GM23338 (cell line): ENCODE measurements around the gene GFOD1. TPM values are rescaled to one million over a fixed set of nuclear protein-coding genes. Genes with fewer than 3 reads are reported as not detected.

Source experiments
- ATAC-seq: fragments of 200-7000 bp; cut with Tn5 transposase; 3 replicates; pipeline ENCODE4 v1.9.1; 2020
- DNase-seq: peaks from one replicate; pipeline ENCODE4 v3.0.0-alpha.2; 2015; ENCODE audit warnings: low spot score
- H2AFZ ChIP-seq: fragments of 200-600 bp; sonication (generic); 2 replicates; pipeline ENCODE4 v1.8.0; 2016; ENCODE audit warnings: antibody characterized with exemption, mild to moderate bottlenecking, moderate library complexity
- H3F3A ChIP-seq: fragments of 200-600 bp; sonication (generic); replicated peaks from 2 replicates; pipeline ENCODE4 v1.8.0; 2017; ENCODE audit warnings: antibody characterized with exemption, mixed run types, low read depth
- H3K27ac ChIP-seq: fragments of 200-600 bp; sonication (generic); 2 replicates; pipeline ENCODE4 v1.6.1; 2016; ENCODE audit warnings: low read depth
- H3K27me3 ChIP-seq: fragments of 200-600 bp; sonication (generic); 2 replicates; pipeline ENCODE4 v1.8.0; 2016; ENCODE audit warnings: mild to moderate bottlenecking, mixed run types, moderate library complexity; ENCODE audit not compliant: insufficient read depth
- H3K36me3 ChIP-seq: fragments of 200-600 bp; sonication (generic); 2 replicates; pipeline ENCODE4 v1.8.0; 2016; ENCODE audit warnings: mild to moderate bottlenecking; ENCODE audit not compliant: insufficient read depth
- H3K4me1 ChIP-seq: fragments of 200-600 bp; sonication (generic); 2 replicates; pipeline ENCODE4 v1.8.0; 2016; ENCODE audit warnings: mild to moderate bottlenecking, moderate library complexity; ENCODE audit not compliant: insufficient read depth
- H3K4me2 ChIP-seq: fragments of 200-600 bp; sonication (generic); 2 replicates; pipeline ENCODE4 v1.7.1; 2017; ENCODE audit warnings: mixed run types
- H3K4me3 ChIP-seq: fragments of 200-600 bp; sonication (generic); 2 replicates; pipeline ENCODE4 v1.6.1; 2016; ENCODE audit warnings: mixed run types
- H3K79me2 ChIP-seq: fragments of 200-600 bp; sonication (generic); replicated peaks from 2 replicates; pipeline ENCODE4 v1.8.0; 2017; ENCODE audit warnings: mild to moderate bottlenecking; ENCODE audit not compliant: insufficient read depth
- H3K9me2 ChIP-seq: fragments of 200-600 bp; sonication (generic); 2 replicates; pipeline ENCODE4 v1.8.0; 2017; ENCODE audit not compliant: insufficient read depth
- H4K20me1 ChIP-seq: fragments of 200-600 bp; sonication (generic); replicated peaks from 2 replicates; pipeline ENCODE4 v1.8.0; 2017; ENCODE audit warnings: mild to moderate bottlenecking; ENCODE audit not compliant: insufficient read depth
- H3K27ac Mint-ChIP-seq: 2 replicates; pipeline ENCODE4 v1.8.0; 2020; ENCODE audit warnings: inconsistent platforms, mild to moderate bottlenecking, moderate library complexity, mixed read lengths
- H3K27me3 Mint-ChIP-seq: 3 replicates; pipeline ENCODE4 v1.8.0; 2022; ENCODE audit warnings: low read depth, mild to moderate bottlenecking, moderate library complexity, mixed read lengths, inconsistent platforms; ENCODE audit not compliant: insufficient read depth, poor library complexity
- H3K36me3 Mint-ChIP-seq: 3 replicates; pipeline ENCODE4 v1.8.0; 2021; ENCODE audit warnings: low read depth, mild to moderate bottlenecking, inconsistent platforms, moderate library complexity, mixed read lengths
- H3K4me1 Mint-ChIP-seq: 3 replicates; pipeline ENCODE4 v1.8.0; 2020; ENCODE audit warnings: mild to moderate bottlenecking, inconsistent platforms, mixed read lengths
- H3K4me3 Mint-ChIP-seq: 3 replicates; pipeline ENCODE4 v1.8.0; 2021; ENCODE audit warnings: moderate library complexity, mild to moderate bottlenecking, inconsistent platforms, mixed read lengths
- H3K9me3 Mint-ChIP-seq: 3 replicates; pipeline ENCODE4 v1.8.0; 2020; ENCODE audit warnings: moderate library complexity, mild to moderate bottlenecking, inconsistent platforms, mixed read lengths
- CREB1 ChIP-seq: fragments of 250-450 bp; sonication (Bioruptor Pico); IDR thresholded peaks from 2 replicates; pipeline ENCODE4 v1.5.0; 2020; ENCODE audit warnings: low read depth, mild to moderate bottlenecking, moderate library complexity
- CTCF ChIP-seq, 2 experiments: fragments of 200-600 bp in 1 of 2; sonication (generic) in 1 of 2; conservative IDR thresholded peaks; 2 replicates each; pipeline versions ENCODE4 v1.5.1 to v1.6.1; 2016 to 2017; ENCODE audit warnings: antibody characterized with exemption in 2 of 2, low read depth in 2 of 2, mild to moderate bottlenecking in 2 of 2, moderate library complexity in 1 of 2
- EZH2 ChIP-seq: fragments of 200-600 bp; sonication (generic); IDR thresholded peaks from one replicate; pipeline ENCODE4 v1.8.0; 2017; ENCODE audit warnings: antibody characterized with exemption, mild to moderate bottlenecking, low read depth; ENCODE audit not compliant: unreplicated experiment
- JUNB ChIP-seq: IDR thresholded peaks from one replicate; pipeline ENCODE4 v1.6.1; 2016; ENCODE audit warnings: antibody characterized with exemption; ENCODE audit not compliant: unreplicated experiment
- NANOG ChIP-seq: IDR thresholded peaks from 2 replicates; pipeline ENCODE4 v1.6.1; 2016; ENCODE audit warnings: antibody characterized with exemption, borderline replicate concordance
- ZNF331 ChIP-seq: fragments of 250-450 bp; sonication (Bioruptor Pico); IDR thresholded peaks from 2 replicates; pipeline ENCODE4 v1.5.0; 2020; ENCODE audit warnings: low read depth, mild to moderate bottlenecking, moderate library complexity
- polyA plus RNA-seq: library from polyadenylated mRNA; unstranded; fragments of >200 nt; fragmentation: Nextera tagmentation; extraction: Ambion mirVana; gene quantifications from 2 replicates; pipeline ENCODE4 v1.2.1, GENCODE V29; 2016
- total RNA-seq: library from RNA; depleted of rRNA; stranded (reverse); fragments of >200 nt; shearing (Covaris generic); gene quantifications from 2 replicates; pipeline ENCODE4 v1.2.3, GENCODE V29; 2014
- TF ChIP-seq, protein P1 (sequence below): fragments of 250-450 bp; sonication (Bioruptor Pico); IDR thresholded peaks from 2 replicates; pipeline ENCODE4 v1.5.0; 2020; ENCODE audit warnings: mild to moderate bottlenecking, moderate library complexity
- TF ChIP-seq, protein P2 (sequence below): IDR thresholded peaks from 2 replicates; pipeline ENCODE4 v1.6.1; 2016; ENCODE audit warnings: antibody characterized with exemption
- TF ChIP-seq, protein P3 (sequence below): IDR thresholded peaks from one replicate; pipeline ENCODE4 v1.6.1; 2018; ENCODE audit warnings: antibody characterized with exemption; ENCODE audit not compliant: unreplicated experiment

GFOD1 gene
- total and polyA plus RNA-seq, 2 experiments from 2014 or later = 4.9 to 12.8 TPM

GRCh38 chr6:13373488-13373886 lies 113.9 kb downstream of the GFOD1 start:
- Mint-ChIP-seq H3K4me1 (peaks cover 12% of the 10 kb centered on the region; the same call in 2 of the 3 replicates), H3K27ac (no peak overlapping the region), H3K4me3 (no peak overlapping the region), H3K36me3 (no peaks in the 10 kb centered on the region; the same call in 2 of the 3 replicates), H3K9me3 (no peaks in the 10 kb centered on the region), H3K27me3 (peaks cover 7% of the 10 kb centered on the region)
- Histone ChIP-seq H3K4me3 (no peak overlapping the region), H4K20me1 (no peaks in the 10 kb centered on the region), H3F3A (no peaks in the 10 kb centered on the region), H3K36me3 (no peaks in the 10 kb centered on the region; the same call in 1 of the 2 replicates), H3K4me2 (no peak overlapping the region), H3K27ac (no peak overlapping the region), H3K9me2 (peaks cover 6% of the 10 kb centered on the region; the same call in 1 of the 2 replicates), H3K79me2 (no peaks in the 10 kb centered on the region), H3K4me1 (no peaks in the 10 kb centered on the region), H2AFZ (no peak overlapping the region), H3K27me3 (no peaks in the 10 kb centered on the region)
- no peak for DNase-seq
- ATAC-seq = no peak
- TF ChIP-seq, protein P1, sequence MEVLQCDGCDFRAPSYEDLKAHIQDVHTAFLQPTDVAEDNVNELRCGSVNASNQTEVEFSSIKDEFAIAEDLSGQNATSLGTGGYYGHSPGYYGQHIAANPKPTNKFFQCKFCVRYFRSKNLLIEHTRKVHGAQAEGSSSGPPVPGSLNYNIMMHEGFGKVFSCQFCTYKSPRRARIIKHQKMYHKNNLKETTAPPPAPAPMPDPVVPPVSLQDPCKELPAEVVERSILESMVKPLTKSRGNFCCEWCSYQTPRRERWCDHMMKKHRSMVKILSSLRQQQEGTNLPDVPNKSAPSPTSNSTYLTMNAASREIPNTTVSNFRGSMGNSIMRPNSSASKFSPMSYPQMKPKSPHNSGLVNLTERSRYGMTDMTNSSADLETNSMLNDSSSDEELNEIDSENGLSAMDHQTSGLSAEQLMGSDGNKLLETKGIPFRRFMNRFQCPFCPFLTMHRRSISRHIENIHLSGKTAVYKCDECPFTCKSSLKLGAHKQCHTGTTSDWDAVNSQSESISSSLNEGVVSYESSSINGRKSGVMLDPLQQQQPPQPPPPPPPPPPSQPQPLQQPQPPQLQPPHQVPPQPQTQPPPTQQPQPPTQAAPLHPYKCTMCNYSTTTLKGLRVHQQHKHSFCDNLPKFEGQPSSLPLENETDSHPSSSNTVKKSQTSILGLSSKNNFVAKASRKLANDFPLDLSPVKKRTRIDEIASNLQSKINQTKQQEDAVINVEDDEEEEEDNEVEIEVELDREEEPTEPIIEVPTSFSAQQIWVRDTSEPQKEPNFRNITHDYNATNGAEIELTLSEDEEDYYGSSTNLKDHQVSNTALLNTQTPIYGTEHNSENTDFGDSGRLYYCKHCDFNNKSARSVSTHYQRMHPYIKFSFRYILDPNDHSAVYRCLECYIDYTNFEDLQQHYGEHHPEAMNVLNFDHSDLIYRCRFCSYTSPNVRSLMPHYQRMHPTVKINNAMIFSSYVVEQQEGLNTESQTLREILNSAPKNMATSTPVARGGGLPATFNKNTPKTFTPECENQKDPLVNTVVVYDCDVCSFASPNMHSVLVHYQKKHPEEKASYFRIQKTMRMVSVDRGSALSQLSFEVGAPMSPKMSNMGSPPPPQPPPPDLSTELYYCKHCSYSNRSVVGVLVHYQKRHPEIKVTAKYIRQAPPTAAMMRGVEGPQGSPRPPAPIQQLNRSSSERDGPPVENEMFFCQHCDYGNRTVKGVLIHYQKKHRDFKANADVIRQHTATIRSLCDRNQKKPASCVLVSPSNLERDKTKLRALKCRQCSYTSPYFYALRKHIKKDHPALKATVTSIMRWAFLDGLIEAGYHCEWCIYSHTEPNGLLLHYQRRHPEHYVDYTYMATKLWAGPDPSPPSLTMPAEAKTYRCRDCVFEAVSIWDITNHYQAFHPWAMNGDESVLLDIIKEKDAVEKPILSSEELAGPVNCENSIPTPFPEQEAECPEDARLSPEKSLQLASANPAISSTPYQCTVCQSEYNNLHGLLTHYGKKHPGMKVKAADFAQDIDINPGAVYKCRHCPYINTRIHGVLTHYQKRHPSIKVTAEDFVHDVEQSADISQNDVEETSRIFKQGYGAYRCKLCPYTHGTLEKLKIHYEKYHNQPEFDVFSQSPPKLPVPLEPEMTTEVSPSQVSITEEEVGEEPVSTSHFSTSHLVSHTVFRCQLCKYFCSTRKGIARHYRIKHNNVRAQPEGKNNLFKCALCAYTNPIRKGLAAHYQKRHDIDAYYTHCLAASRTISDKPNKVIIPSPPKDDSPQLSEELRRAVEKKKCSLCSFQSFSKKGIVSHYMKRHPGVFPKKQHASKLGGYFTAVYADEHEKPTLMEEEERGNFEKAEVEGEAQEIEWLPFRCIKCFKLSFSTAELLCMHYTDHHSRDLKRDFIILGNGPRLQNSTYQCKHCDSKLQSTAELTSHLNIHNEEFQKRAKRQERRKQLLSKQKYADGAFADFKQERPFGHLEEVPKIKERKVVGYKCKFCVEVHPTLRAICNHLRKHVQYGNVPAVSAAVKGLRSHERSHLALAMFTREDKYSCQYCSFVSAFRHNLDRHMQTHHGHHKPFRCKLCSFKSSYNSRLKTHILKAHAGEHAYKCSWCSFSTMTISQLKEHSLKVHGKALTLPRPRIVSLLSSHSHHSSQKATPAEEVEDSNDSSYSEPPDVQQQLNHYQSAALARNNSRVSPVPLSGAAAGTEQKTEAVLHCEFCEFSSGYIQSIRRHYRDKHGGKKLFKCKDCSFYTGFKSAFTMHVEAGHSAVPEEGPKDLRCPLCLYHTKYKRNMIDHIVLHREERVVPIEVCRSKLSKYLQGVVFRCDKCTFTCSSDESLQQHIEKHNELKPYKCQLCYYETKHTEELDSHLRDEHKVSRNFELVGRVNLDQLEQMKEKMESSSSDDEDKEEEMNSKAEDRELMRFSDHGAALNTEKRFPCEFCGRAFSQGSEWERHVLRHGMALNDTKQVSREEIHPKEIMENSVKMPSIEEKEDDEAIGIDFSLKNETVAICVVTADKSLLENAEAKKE (CRISPR knock-in tag) = no peak
- TF ChIP-seq CTCF (conservative IDR thresholded peaks at IDR 0.05; ENCODE audit: low read depth in 2 of 2) (no peak), EZH2 (no peak), JUNB (no peak), CREB1 (CRISPR knock-in tag) (no peak), ZNF331 (CRISPR knock-in tag) (no peak), NANOG (no peak)
- TF ChIP-seq, protein P2, sequence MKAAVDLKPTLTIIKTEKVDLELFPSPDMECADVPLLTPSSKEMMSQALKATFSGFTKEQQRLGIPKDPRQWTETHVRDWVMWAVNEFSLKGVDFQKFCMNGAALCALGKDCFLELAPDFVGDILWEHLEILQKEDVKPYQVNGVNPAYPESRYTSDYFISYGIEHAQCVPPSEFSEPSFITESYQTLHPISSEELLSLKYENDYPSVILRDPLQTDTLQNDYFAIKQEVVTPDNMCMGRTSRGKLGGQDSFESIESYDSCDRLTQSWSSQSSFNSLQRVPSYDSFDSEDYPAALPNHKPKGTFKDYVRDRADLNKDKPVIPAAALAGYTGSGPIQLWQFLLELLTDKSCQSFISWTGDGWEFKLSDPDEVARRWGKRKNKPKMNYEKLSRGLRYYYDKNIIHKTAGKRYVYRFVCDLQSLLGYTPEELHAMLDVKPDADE = no peak
- TF ChIP-seq, protein P3, sequence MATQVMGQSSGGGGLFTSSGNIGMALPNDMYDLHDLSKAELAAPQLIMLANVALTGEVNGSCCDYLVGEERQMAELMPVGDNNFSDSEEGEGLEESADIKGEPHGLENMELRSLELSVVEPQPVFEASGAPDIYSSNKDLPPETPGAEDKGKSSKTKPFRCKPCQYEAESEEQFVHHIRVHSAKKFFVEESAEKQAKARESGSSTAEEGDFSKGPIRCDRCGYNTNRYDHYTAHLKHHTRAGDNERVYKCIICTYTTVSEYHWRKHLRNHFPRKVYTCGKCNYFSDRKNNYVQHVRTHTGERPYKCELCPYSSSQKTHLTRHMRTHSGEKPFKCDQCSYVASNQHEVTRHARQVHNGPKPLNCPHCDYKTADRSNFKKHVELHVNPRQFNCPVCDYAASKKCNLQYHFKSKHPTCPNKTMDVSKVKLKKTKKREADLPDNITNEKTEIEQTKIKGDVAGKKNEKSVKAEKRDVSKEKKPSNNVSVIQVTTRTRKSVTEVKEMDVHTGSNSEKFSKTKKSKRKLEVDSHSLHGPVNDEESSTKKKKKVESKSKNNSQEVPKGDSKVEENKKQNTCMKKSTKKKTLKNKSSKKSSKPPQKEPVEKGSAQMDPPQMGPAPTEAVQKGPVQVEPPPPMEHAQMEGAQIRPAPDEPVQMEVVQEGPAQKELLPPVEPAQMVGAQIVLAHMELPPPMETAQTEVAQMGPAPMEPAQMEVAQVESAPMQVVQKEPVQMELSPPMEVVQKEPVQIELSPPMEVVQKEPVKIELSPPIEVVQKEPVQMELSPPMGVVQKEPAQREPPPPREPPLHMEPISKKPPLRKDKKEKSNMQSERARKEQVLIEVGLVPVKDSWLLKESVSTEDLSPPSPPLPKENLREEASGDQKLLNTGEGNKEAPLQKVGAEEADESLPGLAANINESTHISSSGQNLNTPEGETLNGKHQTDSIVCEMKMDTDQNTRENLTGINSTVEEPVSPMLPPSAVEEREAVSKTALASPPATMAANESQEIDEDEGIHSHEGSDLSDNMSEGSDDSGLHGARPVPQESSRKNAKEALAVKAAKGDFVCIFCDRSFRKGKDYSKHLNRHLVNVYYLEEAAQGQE = no peak
